OCI-M2 (cell line): ENCODE results near the gene DOCK4.
"Not testable (repeated sequence)": the region's sequence is repeated elsewhere in the genome, so short reads cannot be mapped to it uniquely, and the experiment has no call there.

Experiments used
- DNase-seq: peaks from one replicate; lab custom pipeline; 2025; ENCODE audit not compliant: unreplicated experiment; lab: John Stamatoyannopoulos, UW

DOCK4 gene

GRCh38 chr7:112137141-112138101 lies 68.8 kb downstream of the DOCK4 start:
- no peak for DNase-seq

DNA sequence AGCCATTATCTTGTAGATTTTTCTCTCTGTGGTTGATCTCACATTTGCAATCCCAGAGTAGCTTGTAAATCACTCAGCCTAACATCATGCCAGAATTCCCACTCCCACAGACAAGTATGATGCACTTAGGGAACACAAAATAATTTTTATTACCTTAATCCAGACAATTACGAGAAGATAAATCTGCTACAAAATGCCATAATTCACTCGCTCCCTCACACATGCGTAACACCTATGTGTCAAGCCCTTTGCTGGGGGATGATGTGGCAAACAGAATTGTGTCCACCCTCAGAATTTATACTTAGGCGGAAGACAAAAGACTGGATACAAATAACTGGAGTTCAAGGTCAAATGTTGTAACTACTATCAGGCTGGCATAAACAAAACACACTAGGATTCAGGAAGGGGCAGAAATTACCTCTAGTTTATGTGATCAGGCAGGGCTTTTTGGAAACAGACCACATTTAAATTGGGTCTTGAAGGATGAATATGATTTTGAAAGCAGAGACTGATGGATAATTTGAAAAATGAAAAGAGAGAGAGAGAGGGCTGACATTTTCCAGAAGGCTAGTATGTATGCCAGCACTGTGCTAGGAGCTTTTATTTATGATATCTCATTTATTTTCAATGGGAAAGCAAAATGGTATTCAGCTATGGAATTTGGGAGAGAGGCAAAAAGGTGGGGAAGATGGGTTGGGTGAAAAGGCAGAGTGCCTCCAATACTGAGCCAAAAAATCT lies 69.8 kb downstream of the DOCK4 start:
- no peak for DNase-seq

DNA sequence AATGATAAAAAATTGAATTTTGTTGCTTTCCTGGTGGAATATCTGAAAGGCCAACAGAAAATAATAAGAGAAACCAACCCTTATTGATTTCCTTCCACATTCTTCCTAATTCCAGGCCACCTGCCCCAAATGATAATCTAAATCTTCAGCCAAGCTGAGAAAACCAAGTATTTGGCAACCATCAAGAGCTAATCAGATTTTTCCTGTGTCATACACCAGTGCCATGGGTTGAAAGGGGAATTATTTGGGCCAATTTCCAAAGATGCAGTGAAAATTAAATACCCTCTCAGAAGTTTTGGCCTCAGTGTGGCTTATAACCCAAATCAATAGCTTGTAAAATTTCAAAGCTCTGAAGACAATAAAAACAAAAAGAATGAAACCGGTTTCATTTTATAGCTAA lies 70.4 kb downstream of the DOCK4 start:
- DNase-seq: no peak

DNA sequence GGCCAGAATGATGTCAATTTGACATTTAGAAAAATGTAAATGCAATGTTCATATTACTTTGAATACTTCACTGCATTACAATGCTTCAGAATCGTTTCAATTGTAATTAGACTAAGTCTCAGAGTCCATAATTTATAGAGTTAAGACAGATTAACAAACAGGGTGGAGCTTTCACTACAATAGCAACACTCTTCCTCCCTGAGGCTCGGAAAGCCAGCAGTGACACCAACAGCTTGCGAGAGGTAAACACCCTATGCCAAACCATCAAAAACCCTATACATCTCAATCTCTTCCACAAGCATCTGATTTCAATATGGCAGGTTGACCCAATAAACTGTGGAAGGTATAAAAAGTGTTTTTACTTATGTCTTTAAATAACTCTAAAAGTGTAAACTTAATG lies 72.2 kb downstream of the DOCK4 start:
- no peak for DNase-seq

DNA sequence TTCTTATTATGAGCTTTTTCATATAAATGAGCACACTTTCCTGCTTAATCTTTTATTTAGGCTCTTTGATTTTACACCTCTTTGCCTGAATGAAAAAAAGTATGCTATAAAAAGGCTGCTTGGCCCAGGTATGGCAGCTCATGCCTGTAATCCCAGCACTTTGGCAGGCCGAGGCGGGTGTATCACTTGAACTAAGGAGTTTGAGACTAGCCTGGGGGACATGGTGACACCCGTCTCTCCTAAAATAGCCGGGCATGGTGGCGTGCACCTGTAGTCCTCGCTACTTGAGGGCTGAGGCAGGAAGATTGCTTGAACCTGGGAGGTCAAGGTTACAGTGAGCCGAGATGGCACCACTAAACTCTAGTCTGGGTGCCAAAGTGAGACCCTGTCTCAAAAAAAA lies 72.9 kb downstream of the DOCK4 start:
- DNase-seq: no peak

DNA sequence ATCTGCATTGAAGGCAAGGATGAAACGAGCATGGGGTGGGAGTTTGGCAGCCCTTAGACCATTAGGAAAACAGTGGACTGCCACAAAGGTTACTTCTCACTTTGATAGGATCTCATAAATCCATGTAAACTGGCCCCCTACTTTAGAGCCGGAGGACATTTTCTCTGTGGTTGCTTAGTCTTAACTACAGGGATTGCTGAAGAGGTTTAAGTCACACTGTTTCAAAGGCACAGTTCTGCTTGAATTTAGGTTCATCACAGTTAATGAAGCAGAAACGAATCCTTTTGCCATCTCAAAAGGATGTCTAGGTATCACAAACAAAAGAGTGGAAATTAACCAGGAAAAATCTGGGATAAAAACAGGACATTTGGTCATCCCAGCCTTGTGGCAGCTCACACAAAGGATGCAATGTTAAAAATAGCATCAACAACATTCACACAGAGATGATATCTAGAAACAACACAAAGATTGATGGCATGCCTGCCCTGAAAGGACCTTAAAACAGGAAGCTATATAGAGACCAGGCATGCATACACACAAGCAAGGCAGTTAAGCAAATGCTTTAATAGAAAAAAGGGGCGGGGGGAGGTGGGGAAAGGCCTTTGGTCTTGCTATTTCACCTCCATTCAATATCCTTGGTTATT lies 74.0 kb downstream of the DOCK4 start:
- no peak for DNase-seq

GRCh38 chr7:112130729-112131410 lies 75.3 kb downstream of the DOCK4 start:
- DNase-seq: no peak

DNA sequence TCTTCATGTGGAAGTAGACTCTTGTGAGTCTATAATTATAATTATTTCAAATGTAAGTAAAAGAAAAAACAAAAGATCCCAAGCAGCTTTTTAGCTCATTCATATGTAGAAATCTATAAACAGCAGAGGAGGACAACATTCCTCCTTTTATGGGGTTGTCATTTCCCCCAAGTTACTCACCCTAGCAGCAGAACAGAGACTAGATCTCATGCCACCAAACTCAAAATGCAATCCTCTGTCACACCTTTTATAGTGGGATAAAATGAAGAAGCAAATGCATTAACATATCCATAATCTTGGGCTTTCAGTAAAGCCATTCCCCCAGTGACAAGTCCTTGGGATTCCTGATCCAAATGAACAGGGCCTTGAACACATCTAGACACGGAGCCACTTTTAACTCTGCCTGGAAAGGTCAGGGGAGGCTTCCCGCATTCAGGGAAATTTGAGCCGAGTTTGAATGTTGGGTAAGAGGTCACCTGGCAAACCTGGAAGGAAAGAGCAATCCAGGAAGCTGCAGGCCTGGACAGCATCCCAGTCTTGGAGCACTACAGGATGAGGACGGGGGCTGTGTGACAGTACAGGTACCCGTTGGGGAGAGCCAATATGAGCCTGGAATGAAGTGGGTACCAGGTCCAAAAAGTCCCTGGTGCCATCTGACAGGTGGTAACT lies 76.4 kb downstream of the DOCK4 start:
- DNase-seq: no peak

GRCh38 chr7:112128461-112129425 lies 77.5 kb downstream of the DOCK4 start:
- DNase-seq: not testable (repeated sequence)

- DNase-seq: not testable (repeated sequence)
These were observed 78.2 kb downstream of the DOCK4 start for GRCh38 chr7:112128041-112128440.

DNA sequence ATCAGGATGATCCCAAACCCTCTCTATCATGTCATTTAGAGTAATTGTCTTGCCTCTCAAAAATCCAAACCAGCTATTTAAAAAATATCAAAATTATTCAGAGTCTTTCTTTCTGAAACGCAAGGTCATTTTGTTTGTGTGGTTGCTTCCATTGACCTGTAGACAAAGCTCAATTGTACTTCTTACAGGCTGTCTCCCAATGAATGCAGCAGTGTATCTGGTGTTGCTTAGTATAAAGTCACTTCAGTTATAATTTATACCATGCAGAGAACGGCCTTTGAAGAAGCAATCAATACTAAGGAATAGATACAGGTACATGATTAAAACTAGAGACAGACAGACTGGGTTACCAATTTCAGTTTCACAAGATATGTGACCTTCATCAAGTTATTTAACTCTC lies 80.9 kb downstream of the DOCK4 start:
- DNase-seq: no peak

DNA sequence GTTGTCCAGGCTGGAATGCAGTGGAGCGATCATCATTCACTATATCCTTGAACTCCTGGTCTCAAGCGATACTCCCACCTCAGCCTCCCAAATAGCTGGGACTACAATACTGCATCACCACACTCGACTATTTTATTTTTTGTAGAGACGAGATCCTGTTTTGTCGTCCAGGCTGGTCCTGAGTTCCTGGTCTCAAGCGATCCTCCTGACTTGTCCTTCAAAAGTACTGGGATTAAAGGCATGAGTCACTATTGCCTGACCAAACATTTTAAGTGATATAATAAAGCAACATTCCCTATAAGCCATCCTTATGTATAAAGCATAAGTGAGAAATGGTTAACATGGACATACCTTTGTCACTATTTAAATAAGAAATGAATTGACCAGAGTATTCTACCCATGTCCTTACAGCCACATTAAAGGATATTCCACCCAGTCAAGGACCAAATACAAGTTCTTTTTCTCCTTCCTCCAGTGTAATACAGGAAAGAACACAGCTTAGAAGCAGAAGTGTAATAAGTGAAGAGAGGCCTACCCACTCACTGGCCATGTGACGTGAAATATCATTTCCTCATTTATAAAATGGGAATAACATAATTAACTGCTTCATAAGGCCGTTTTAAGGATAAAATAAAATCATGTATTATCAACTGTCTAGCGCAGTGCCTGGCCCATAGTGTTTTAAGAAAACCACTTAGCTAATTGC lies 82.0 kb downstream of the DOCK4 start:
- no peak for DNase-seq

DNA sequence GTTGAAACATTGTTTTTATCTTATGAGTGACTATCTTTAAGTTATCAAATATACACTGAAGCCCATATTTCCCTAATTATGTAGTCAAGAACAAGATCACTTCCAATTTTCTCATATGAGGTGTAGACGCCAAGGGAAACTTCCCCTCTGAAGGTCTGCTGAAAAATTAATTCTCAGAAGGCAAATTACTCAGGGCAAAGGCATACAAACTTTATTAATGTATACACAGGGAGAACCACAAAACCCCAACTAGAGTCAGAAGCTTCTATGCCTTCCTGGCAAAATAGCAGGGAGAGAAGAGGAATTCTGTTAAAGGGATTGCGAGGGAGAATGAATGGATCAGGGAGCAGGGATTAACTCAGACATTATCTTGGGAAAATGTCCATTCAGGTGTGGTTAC lies 83.4 kb downstream of the DOCK4 start:
- no peak for DNase-seq

DNA sequence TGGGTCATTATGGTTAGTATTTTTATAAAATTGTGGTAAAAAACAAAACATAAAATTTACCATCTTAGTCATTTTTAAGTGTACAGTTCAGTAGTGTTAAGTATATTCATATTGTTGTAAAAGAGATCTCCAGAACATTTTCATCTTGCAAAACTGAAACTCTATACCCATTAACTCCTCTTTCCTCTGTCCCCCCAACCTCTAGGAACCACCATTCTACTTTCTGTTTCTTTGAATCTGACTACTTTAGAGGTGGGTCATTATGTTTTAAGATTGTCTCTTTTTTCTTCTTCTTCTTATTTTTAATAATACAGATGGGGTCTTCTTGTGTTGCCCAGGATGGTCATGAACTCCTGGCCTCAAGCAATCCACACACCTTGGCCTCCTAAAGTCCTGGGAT lies 84.1 kb downstream of the DOCK4 start:
- no peak for DNase-seq

DNA sequence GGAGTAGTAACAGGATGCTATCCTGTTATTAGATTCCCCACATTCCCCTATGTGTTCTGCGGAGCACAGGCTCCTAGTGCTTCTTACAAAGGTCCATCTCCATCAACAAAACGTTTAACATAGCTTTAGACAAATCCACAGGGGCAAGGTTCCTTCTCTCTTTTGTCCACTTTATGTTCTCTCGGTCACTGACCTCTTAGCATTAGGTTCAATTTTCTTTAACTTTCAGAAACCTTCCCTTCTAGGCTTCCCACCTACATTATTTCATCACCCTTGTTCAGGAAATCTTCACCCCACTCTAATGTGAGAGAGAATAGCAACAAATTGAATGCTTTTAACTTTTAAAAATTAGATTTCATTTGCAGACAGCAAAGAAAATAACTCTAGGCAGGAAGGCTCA lies 84.9 kb downstream of the DOCK4 start:
- no peak for DNase-seq

GRCh38 chr7:112120696-112121217 lies 85.4 kb downstream of the DOCK4 start:
- DNase-seq: no peak

DNA sequence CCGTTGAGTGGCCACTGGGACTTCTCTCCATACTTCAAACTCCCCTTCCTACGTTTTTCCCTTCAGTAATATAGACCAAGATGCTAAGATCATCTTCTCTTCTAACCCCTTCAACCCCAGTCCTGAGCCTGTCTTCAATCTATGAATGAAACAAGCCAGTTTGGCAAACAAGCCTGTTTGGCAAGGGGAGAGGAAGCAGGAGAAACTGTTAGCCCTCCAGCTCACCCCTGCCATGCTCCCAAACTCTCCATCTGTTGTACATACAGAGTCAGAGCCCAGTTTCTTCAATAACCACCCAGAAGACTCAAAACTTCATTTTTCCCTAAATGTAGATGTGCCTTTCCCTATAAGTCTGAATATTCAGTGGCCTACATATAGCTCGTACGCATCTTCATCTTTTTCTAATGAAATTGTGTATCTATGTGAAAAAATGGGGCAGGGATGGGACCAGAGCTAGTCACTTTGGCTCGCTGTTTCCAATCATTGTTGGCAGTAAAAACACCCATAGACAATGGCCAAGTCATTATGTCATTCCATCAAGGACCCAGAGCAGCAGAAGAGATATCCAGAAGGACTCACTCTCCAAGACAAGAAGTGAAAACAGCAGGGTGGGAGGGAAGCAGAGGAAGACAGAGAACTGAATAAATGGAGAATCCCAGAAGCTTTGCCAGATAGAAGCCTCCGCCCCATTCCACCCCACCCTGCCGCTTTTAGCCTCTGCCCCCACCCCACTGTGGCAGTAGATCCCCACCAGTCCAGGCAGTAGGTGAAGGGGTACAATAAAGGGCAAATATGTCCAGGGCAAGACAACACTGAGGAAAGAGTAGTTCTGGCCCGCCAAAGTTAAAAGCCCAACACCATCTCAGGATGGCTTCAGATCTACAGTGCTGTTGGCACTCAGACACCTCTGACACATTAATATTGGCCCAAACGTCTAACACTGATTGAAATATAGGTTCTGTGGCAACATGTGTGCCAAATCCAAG lies 87.3 kb downstream of the DOCK4 start:
- DNase-seq: no peak
